Measurements from ENCODE around the gene MYOM3.

- TF ChIP-seq EP300 (conservative IDR thresholded peaks at IDR 0.05; ENCODE audit: poor library complexity, severe bottlenecking) = no peak
- no peak for TF ChIP-seq REST (IDR thresholded peaks at IDR 0.05; ENCODE audit: borderline replicate concordance)
These were observed 5.9 kb upstream of the MYOM3 start for GRCh38 chr1:24117722-24118409.

All from neural cell (in vitro differentiated cells).